Measurements from ENCODE around the gene OSBP2. TPM values are rescaled to one million over a fixed set of nuclear protein-coding genes. Genes with fewer than 3 reads are reported as not detected.

OSBP2 gene
- total RNA-seq, 4 donors from 2014 or later, result 0.49 to 8.2 (median 0.72) TPM

DNA sequence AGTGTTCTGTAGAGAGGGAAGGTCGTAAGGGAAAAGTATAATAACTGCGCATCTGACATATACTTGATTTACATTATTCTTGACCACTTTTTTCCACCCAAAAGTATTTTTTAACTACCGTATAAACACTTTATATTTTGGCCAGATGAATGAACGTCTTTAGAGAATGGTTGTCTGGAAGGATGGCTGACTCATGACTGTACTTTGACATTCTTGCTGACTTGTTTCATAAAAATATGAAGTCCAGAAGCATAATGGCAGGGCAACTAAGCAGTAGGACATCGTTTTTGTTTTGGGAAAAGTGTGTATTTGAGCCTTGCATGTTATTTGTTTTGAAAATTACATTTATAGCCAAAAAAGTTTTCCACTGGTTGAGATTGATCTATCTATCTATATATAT, 110.0 kb downstream of the OSBP2 start:
- TF ChIP-seq, protein P1, sequence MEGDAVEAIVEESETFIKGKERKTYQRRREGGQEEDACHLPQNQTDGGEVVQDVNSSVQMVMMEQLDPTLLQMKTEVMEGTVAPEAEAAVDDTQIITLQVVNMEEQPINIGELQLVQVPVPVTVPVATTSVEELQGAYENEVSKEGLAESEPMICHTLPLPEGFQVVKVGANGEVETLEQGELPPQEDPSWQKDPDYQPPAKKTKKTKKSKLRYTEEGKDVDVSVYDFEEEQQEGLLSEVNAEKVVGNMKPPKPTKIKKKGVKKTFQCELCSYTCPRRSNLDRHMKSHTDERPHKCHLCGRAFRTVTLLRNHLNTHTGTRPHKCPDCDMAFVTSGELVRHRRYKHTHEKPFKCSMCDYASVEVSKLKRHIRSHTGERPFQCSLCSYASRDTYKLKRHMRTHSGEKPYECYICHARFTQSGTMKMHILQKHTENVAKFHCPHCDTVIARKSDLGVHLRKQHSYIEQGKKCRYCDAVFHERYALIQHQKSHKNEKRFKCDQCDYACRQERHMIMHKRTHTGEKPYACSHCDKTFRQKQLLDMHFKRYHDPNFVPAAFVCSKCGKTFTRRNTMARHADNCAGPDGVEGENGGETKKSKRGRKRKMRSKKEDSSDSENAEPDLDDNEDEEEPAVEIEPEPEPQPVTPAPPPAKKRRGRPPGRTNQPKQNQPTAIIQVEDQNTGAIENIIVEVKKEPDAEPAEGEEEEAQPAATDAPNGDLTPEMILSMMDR (IDR thresholded peaks at IDR 0.05; ENCODE audit: low read depth), result no peak

DNA sequence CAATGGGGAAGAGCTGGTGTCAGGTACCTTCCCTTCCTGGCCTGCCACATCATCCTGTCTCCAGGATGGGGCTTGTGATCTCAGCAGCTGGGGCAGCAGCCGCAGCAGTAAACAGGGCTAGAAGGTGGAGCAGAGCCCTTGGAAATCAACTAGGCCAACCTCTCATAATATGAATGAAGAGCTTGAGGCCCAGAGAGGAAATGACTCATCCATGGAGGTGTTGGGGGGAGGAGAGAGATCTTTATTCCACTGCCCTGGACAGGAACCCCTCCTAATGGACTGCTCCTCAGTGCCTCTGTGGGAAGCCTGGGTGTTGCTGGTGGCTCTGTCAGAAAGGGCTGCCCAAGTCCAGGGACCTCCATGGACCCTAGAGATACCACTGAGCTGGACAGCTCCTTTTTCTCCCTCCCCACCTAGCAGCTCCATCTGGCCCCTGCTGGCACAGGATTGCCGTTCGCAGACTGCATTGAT, 111.8 kb downstream of the OSBP2 start:
- TF ChIP-seq, protein P1 (IDR thresholded peaks at IDR 0.05; ENCODE audit: low read depth), result no peak

GRCh38 chr22:30809086-30809485, 114.4 kb downstream of the OSBP2 start:
- TF ChIP-seq, protein P1 (IDR thresholded peaks at IDR 0.05; ENCODE audit: low read depth), result no peak

- TF ChIP-seq, protein P1 (IDR thresholded peaks at IDR 0.05; ENCODE audit: low read depth), result no peak
These were observed 115.4 kb downstream of the OSBP2 start for GRCh38 chr22:30810105-30810504.

DNA sequence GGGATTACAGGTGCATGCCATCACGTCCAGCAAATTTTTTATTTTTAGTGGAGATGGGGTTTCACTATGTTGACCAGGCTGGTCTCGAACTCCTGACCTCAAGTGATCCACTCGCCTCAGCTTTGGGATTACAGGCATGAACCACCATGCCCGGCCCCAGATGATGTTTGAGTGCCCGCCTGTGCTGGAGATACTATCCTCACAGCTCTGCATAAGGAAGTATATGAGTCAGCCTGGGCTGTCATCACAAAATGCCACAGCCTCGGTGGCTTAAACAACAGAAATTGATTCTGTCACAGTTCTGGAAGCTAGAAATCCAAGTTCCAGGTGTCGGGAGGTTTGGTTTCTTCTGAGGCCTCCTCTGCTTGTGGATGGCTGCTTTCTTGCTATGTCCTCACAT, 119.3 kb downstream of the OSBP2 start:
- TF ChIP-seq, protein P1 (IDR thresholded peaks at IDR 0.05; ENCODE audit: low read depth), result no peak

GRCh38 chr22:30816413-30816812, 121.7 kb downstream of the OSBP2 start:
- TF ChIP-seq, protein P1 (IDR thresholded peaks at IDR 0.05; ENCODE audit: low read depth), result no peak

- TF ChIP-seq, protein P1 (IDR thresholded peaks at IDR 0.05; ENCODE audit: low read depth), result no peak
These were observed 126.7 kb downstream of the OSBP2 start for GRCh38 chr22:30821381-30821780.
